Brain microvascular endothelial cell (primary cell): Measurements from ENCODE around the gene CD3G.

Experiments used
- DNase-seq: peaks from one replicate; pipeline ENCODE4 v3.0.0-alpha.2; 2020
- H3K27ac ChIP-seq: fragments of 250-450 bp; sonication (Bioruptor Pico); 2 replicates; pipeline ENCODE4 v1.5.1; 2020; ENCODE audit warnings: mild to moderate bottlenecking, moderate library complexity
- H3K27me3 ChIP-seq: fragments of 250-450 bp; sonication (Bioruptor Pico); replicated peaks from 2 replicates; pipeline ENCODE4 v1.5.1; 2020; ENCODE audit warnings: mild to moderate bottlenecking
- H3K36me3 ChIP-seq: fragments of 250-450 bp; sonication (Bioruptor Pico); replicated peaks from 2 replicates; pipeline ENCODE4 v1.5.1; 2020; ENCODE audit warnings: mild to moderate bottlenecking
- H3K4me3 ChIP-seq: 2 replicates; pipeline ENCODE4 v1.5.1; 2011; ENCODE audit warnings: low read depth, mild to moderate bottlenecking, control low read depth, low read length, moderate library complexity
- CTCF ChIP-seq: IDR thresholded peaks from 2 replicates; pipeline ENCODE4 v1.5.1; 2011; ENCODE audit warnings: low read depth, mild to moderate bottlenecking, moderate library complexity, low read length, control low read depth, inconsistent platforms; ENCODE audit errors: missing control alignments
- in situ Hi-C: cut with HindIII; loops from 2 replicates; pipeline ENCODE4 v1.10.0; 2017; ENCODE audit warnings: low sequenced_read_pairs, low pct_ligation_motif_present

CD3G gene

GRCh38 chr11:118373263-118373662 is 29.1 kb downstream of the CD3G start:
- in situ Hi-C loops = no loop called here
- TF ChIP-seq CTCF = no peak
- no peak for DNase-seq
- Histone ChIP-seq H3K27ac (no peak overlapping the region), H3K27me3 (no peaks in the 10 kb centered on the region), H3K4me3 (no peak overlapping the region), H3K36me3 (peaks cover 63% of the 10 kb centered on the region)

- H3K27ac ChIP-seq = no peak overlapping the region
- no peak overlapping the region for H3K4me3 ChIP-seq
- no peak for TF ChIP-seq CTCF
- H3K27me3 ChIP-seq = no peaks in the 10 kb centered on the region
- H3K36me3 ChIP-seq = peaks cover 62% of the 10 kb centered on the region
- DNase-seq = no peak
- in situ Hi-C loops = no loop called here
These were observed 29.7 kb downstream of the CD3G start for GRCh38 chr11:118373871-118374270.

GRCh38 chr11:118374729-118375128 is 30.6 kb downstream of the CD3G start:
- DNase-seq = no peak
- in situ Hi-C loops = no loop called here
- H3K4me3 ChIP-seq = no peak overlapping the region
- no peak overlapping the region for H3K27ac ChIP-seq
- peaks cover 61% of the 10 kb centered on the region for H3K36me3 ChIP-seq
- no peak for TF ChIP-seq CTCF
- no peaks in the 10 kb centered on the region for H3K27me3 ChIP-seq

GRCh38 chr11:118375978-118376377 is 31.8 kb downstream of the CD3G start:
- Histone ChIP-seq H3K27ac (no peak overlapping the region), H3K36me3 (peaks cover 61% of the 10 kb centered on the region), H3K27me3 (no peaks in the 10 kb centered on the region), H3K4me3 (no peak overlapping the region)
- DNase-seq = no peak
- in situ Hi-C loops = no loop called here
- TF ChIP-seq CTCF = no peak

- no peak for DNase-seq
- Histone ChIP-seq H3K4me3 (no peak overlapping the region), H3K27me3 (no peaks in the 10 kb centered on the region), H3K27ac (no peak overlapping the region), H3K36me3 (peaks cover 61% of the 10 kb centered on the region)
- TF ChIP-seq CTCF = no peak
- in situ Hi-C loops = no loop called here
These were observed 35.4 kb downstream of the CD3G start for GRCh38 chr11:118379497-118379896.

GRCh38 chr11:118380571-118380970 is 36.4 kb downstream of the CD3G start:
- TF ChIP-seq CTCF = no peak
- no peaks in the 10 kb centered on the region for H3K27me3 ChIP-seq
- in situ Hi-C loops = no loop called here
- no peak overlapping the region for H3K27ac ChIP-seq
- no peak for DNase-seq
- H3K4me3 ChIP-seq = no peak overlapping the region
- H3K36me3 ChIP-seq = peaks cover 68% of the 10 kb centered on the region
